GF-D8 (cell line): Measurements from ENCODE around the gene DCHS1.
"Not testable (repeated sequence)": the region's sequence is repeated elsewhere in the genome, so short reads cannot be mapped to it uniquely, and the experiment has no call there.

ENCODE experiments used
- DNase-seq: peaks from one replicate; lab custom pipeline; 2025; lab: John Stamatoyannopoulos, UW

The DCHS1 gene, protein sequence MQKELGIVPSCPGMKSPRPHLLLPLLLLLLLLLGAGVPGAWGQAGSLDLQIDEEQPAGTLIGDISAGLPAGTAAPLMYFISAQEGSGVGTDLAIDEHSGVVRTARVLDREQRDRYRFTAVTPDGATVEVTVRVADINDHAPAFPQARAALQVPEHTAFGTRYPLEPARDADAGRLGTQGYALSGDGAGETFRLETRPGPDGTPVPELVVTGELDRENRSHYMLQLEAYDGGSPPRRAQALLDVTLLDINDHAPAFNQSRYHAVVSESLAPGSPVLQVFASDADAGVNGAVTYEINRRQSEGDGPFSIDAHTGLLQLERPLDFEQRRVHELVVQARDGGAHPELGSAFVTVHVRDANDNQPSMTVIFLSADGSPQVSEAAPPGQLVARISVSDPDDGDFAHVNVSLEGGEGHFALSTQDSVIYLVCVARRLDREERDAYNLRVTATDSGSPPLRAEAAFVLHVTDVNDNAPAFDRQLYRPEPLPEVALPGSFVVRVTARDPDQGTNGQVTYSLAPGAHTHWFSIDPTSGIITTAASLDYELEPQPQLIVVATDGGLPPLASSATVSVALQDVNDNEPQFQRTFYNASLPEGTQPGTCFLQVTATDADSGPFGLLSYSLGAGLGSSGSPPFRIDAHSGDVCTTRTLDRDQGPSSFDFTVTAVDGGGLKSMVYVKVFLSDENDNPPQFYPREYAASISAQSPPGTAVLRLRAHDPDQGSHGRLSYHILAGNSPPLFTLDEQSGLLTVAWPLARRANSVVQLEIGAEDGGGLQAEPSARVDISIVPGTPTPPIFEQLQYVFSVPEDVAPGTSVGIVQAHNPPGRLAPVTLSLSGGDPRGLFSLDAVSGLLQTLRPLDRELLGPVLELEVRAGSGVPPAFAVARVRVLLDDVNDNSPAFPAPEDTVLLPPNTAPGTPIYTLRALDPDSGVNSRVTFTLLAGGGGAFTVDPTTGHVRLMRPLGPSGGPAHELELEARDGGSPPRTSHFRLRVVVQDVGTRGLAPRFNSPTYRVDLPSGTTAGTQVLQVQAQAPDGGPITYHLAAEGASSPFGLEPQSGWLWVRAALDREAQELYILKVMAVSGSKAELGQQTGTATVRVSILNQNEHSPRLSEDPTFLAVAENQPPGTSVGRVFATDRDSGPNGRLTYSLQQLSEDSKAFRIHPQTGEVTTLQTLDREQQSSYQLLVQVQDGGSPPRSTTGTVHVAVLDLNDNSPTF (N-terminal part only)

DNA sequence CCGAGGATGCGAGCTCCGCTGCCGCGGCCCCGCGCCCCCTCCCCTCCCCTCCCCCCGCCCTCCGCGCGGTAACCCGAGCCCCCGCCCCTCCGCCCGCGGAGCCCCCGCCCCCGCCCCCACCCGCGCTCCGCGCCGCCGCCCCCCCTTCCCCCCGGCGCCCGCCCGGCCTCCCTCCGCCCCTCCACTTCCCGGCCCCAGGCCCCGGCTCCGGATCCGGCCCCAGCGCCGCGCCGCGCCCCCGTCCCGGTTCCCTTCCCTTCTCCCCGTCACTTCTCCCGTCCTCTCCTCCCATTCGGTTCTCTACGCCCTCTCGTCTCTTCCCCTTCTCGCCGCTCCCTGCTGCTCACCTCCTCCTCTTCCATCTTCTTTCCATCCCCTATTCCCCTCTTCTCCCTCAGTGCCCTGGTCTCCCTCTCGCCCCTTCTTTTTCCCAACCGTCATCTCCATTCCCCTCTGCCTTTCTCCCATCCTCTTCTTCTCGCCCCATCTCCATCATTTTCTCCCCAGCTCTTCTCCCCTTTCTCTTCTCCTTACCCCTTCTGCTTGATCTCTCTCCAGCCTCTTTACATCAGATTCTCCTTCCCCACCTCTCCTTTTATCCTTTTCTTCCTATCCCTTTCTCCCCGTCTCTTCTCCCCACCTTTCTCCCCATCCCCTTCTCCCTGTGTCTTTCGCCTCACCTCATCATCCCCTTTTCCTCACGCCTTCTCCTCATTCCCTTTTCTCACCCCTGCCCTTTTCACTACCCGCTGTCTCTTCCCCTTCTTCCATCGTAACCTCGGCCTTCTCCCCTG, at the start of gene DCHS1:
TSS of gene DCHS1 (minus strand) at position 20 of the 794 bp plus-strand sequence. CDS start 14,196 bp downstream, outside the sequence.
- no peak for DNase-seq

DNA sequence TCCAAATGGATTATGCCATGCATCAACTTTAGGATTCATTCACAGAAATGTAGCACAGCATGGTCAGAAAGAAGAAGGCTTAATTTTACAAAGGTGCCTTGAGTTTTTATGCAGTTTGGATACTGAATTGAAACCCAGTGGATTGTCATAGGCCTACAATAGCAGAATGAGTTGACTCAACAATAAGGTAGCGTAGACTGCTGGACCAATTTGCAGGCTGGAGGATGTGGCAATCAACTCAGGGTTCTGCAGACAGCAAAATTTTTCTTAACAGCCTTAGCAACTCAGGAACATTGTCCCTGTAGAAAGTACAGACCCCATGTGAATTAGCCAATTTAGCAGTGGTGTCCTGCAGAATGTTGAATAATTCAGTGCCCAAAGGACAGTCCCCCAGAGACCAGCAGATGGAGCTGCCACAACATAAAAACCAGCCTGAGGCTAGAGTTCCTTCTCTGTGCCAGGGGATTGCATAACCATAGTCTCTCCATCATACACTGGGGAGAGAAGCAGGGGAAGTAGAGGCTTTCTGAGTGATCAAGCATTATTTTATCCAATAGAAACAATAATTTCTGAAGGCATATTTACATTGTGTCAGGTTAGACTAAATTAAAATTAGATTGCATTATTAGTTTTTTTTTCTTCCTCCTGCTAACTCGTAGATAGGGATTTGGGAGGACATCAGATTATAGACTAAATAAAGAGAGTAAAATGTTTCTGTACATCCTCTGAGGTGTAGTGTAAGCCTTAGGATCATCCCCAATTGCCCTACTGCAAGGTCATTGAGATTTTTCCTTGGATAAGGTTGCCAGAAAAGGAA, 47.8 kb upstream of the DCHS1 start:
- peak; percentile 42 for DNase-seq

DNA sequence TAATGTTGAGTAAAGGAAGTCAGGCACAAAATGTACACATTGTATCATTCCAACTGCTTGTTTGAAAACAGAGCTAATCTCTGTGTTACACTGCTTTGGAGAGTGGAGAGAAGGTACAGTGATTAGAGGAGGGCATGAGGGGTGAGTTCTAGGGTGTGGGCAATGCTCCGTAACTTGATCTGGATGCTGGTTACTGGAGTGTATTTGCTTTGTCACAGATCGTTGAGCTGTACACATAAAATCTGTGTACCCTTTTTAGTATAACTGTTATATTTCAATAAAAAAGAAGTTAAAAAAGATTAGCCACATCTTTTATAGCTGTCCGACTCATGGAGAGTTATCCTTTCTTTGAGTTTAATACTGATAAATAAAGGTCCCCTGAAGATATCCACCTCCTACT, 46.3 kb upstream of the DCHS1 start:
- not testable (repeated sequence) for DNase-seq

DNA sequence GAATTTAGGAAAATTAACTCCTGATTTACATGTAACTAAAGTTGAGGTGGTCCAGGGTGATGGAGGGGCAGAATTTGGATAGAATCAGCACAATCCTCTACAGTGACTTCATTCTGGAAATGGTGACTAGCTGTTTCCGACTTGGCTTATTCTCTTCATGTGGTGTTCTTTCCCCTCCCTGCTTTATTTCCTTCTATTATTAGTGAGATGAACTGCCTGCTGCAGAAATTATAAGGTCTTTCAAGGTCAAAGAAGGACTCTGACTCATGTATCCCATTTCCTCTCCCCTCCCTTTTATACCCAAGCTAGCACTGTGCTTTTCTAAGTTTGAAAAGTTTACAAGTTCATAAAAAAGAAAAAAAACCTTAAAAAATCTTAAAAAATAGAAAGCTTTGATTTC, 39.8 kb upstream of the DCHS1 start:
- DNase-seq = no peak

DNA sequence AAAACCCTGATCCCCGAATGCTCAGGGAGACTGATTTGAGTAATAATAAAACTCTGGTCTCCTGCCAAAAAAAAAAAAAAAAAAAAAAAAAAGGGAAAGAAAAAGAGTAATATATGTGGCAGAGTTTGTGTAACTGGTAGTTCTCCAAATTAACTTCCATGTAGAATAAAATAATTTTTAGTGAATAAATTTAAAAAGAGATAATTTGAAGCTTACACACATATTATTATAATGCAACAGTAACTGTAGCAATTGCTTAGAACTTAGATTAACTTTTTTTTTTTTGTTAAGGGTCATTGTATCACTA, 38.6 kb upstream of the DCHS1 start:
- DNase-seq = no peak

DNA sequence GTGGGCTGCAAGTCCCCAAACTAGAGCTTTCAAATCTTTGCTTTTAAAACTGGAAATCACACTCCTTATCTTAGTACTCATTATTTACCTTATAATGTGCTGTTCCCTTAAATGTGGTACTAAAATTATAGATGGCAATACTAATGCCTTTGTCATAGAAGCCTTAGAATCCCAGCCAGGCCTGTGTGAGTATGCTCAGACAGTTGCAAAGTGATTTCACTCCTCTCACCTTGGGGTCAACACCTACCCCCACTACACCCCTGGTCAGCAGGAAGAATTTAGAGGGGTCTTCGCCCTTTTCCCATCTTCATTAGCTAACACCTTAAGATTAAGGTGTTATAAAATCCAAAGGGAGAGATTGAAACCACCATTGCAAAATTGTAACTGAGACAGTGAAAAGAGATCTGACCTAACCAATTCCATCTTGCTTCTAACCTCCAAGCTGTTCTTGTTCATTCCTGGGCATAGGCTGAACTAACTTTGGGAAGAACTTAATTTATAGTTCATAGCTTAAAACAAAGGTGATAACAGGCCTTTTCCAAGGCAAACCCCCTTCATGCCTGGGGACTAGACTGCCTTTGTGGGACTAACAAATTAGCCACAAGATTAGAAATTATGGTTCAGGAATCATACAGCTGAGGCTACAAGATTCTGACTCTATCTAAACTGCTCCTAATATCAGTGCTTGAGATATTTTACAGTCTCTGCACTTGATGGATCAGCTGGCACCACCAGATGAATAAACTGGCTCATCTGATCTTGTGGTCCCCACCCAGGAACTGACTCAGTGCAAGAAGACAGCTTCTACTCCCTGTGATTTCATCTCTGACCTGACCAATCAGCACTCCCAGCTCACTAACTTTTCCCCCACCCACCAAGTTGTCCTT, 38.0 kb upstream of the DCHS1 start:
- DNase-seq = no peak

DNA sequence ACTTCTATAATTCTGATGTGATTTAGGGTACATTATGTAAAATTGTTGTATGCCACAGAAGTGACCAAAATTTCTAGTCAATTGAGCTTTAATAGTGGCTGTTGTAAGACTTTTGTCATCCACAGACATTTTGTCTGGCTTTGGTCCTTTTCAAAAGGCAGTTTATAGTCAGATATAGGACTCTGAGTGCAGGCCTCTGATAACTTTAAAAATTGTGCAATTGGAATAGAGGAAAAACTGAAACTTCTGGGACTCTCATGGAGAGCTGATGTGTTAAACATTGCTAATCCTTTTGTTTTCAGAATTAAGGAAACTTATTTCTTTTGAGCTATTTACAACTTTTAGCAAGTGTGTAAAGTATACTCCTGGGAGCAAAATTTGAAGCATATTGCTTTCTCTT, 36.5 kb upstream of the DCHS1 start:
- no peak for DNase-seq

DNA sequence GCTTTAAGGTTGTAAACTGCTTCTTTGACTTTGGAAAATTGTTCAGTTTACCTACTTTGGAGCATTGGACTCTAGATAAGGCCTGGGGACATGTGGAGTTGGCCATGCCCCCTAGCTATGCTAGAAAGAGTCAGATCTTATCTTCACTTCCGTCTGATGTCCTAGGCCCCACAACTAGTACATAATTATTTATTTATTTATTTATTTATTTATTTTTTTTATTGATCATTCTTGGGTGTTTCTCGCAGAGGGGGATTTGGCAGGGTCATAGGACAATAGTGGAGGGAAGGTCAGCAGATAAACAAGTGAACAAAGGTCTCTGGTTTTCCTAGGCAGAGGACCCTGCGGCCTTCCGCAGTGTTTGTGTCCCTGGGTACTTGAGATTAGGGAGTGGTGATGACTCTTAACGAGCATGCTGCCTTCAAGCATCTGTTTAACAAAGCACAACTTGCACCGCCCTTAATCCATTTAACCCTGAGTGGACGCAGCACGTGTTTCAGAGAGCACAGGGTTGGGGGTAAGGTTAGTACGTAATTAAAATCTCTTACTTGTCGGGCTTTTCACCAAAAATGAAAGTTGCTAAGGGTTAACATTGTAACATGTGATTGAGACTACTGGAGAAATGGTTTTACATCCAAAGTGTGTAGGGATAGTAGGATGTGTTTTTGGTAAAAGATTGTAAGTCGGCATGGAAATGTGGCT, 35.0 kb upstream of the DCHS1 start:
- DNase-seq = not testable (repeated sequence)

DNA sequence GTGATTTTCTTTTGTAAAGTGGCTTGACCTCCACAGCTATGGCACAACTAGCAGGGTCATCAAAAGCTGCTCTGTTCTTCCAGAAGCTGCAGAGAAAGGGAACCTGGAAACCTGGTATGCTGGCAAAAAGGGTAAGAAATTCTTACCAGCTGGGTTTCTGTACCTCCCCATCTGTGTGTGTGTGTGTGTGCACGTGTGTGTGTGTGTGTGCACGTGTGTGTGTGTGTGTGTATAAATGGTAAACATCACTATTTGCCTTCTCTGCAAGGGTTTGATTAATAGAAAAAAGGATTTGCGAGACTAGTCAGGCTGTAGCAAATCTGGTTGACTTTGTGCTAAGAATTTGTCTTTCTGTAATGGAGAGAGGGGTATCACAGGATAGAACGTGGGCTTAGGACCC, 32.3 kb upstream of the DCHS1 start:
- no peak for DNase-seq

DNA sequence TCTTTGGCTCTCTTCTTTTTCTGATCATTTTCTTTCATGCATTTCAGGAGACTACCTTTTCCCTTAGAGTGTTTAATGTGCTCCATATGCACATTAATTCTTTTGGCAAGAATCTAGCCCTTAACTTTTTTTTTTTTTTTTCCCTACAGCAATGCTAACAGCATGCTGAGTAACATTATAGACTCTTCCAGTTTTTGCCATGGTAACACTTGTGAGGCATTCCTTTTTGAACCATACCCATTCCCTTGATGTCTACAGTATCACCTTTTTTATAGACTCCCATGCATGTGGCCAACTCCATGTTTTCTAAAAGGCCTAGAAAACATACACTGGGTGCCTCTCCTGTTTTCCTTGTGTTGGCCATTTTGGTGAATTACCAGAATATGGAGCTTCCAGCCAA, 30.4 kb upstream of the DCHS1 start:
- no peak for DNase-seq

DNA sequence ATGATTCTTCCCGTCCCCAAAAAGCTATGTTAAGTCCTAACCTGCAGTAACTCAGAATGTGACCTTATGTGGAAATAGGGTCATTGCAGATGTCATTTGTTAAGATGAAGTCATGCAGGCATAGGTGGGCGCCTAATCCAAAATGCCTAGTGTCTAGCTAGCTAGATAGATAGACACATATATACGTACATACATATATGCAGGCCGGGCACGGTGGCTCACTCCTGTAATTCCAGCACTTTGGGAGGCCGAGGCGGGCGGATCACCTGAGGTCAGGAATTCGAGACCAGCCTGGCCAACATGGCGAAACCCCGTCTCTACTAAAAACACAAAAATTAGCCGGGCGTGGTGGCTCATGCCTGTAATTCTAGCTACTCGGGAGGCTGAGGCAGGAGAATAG, 28.5 kb upstream of the DCHS1 start:
- DNase-seq = not testable (repeated sequence)

DNA sequence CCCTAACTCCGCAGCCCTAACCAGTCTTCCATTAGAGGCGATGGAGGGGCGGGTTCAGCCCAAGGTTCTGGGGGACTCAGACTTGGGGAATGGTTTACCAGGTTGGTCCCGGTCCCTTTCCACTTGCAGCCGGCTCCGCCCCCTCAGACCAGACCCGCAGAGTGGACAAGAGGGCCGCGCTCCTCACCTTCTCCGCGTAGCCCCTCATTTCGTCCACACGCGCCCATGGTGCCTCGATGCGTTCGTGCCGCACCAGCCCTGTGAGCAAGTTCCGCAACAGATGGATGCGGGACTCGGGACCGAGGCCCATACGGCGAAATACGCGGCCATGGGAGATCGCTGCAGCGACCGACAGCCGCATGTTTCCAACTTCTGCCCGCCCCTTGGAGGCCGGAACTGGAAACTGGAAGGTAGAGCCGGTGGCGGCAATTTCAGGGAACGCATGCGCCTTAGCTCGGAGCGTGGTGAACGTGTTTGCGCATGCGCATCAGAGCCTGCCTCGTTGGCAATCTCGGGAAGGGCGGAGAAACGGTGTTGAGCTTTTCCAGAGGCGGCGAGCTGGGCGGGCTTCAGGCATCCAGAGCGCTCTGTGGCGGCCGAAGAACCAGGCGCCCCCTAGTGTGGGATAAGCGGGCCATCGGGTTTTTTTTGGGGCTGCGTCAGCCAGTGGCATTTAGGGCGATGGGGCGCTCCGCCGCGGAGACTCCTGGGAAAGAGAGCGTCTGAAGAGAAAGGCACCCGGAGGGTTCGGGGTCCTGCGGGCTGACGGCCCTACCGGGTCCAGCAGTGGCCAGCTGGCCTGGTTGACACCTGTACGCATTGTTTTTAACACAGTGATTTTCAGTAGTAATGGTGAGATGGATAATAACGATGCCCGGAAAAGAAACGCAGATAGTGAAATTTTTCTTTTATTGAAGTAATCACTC, 27.6 kb upstream of the DCHS1 start, which contains the start of gene MRPL17:
TSS of gene MRPL17 (minus strand) at position 405 of the 926 bp plus-strand sequence. CDS start at position 361, 44 bp downstream.
- DNase-seq = peak; percentile 86

DNA sequence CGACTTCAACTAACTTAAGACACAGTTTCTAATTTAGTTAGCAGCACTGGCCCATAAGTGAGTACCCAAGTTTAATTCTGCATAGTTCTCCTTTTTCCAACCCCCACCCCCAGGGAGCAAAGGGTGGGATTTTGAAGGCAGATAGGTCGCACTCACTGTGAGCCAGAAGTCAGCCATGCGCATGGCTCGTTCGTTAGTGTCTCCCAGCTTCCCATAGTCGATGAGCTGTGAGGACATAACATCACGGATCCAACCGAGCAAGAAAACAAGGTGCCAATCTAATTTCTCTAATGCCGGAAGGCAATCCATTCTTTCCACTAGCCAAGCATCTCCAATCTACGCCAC, 27.0 kb upstream of the DCHS1 start:
- no peak for DNase-seq

DNA sequence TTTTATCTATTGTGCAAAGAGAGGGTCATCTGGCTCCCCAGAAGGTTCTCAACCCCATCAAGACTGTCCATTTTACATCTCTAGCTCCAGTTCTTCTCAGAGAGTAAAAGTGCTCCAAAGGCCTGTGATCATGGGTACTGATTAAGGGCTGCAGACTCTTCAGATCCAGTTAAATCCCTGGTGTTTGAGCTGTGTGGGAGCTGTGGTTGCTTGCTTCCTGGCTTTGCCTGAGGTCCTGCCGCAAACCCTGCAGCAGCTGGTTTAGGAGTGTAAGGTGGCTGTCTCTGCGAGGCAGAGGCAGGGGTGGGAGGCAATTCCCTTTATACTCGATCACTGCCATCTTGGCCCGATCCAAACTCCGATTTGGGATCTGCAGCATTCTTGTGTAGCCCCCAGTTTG, 26.3 kb upstream of the DCHS1 start:
- DNase-seq = no peak

DNA sequence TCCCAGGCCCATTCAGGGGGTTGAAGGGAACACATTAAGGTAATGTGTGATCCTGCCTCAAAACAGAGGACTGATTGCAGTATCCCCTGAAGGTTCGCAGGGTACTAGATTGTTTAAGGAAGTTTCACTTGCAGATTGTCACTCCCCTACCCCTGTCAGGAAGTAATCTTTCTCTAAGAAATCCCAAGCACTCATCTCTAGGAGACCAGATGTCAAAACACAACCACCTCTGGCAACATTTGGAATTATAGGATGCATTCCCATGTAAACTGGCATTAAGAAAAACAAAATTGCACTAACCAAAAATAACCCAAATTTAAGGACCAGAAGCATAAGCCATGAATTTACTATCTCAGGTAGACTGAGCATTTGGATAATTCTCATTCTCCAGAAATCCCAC, 25.9 kb upstream of the DCHS1 start:
- DNase-seq = no peak

DNA sequence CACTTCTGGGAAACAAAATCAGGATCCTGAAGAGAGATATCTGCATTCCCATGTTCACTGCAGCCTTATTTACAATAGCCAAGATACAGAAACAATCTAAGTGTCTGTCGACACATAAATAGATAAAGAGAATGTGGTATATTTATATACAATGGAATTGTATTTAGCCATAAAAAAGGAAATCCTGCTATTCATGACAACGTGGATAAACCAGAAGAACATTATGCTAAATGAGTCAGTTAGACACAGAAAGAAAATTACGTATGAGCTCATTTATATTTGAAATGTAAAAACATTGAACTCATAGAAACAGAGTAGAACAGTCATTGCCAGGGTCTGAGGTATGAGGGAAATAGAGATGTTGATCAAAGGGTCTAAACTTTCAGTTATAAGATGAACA, 21.4 kb upstream of the DCHS1 start:
- DNase-seq = no peak

DNA sequence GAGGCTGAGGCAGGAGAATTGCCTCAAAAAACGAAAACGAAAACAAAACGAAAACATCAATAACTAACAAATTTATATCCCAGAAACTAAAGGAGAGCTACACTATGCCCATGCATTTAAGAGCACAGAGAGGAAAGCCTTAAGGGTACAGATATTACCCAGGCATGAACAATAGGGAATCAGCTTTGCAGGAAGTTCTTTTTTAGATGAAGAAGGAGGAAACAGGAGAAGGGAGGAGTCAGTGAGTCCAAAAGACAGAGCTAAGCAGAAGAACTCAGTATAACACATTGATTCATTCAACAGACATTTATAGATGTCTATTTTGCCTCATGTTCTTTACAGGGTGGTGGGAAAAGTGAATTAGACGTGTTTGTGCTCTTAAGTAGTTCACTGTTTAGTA, 19.3 kb upstream of the DCHS1 start:
- no peak for DNase-seq

DNA sequence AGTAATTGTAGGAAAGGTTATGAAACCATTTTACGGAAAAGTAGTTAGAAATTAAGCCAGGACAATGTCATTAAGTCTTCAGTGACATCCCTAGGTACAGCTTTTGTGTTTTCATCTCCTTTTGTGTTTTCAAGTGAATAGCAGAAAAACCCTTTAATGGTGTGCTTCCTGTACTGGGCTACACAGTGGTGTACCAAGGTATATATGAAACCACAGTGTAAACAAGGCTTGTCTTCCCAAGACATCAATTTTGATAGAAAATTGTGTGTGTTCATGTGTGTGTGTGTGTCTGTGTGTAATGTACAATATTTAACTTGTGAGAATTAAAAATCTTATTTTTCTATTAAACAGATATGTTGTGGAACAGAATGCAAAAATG, 18.6 kb upstream of the DCHS1 start:
- DNase-seq = no peak
